ENCODE measurements around the gene BTNL2. TPM values are rescaled to one million over a fixed set of nuclear protein-coding genes. Genes with fewer than 3 reads are reported as not detected.

BTNL2 gene
- total RNA-seq, 1 experiment from 2014 or later: not detected

DNA sequence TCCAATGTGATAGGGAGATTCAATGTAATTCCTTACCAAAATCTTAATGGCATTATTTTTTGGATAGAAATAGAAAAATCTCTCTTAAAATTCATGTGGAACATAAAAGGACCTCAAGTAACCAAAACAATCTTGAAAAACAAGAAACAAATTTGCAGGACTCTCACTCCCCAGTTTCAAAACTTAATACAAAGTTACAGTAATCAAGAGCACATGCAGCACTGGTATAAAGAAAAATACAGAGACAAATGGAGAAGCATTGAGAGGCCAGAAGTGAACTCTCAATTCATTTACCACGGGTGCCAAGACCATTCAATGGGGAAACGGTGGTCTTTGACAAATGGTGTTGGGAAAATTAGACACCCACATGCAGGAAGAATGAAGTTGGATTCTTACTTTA lies 27.4 kb downstream of the BTNL2 start:
- Histone ChIP-seq H3K27ac (no peak overlapping the region), H3K27me3 (ENCODE audit: insufficient read depth, low read depth) (peaks cover 6% of the 10 kb centered on the region; the same call in 1 of the 2 replicates), H3K4me3 (no peak overlapping the region), H3K79me2 (ENCODE audit: low read depth) (no peaks in the 10 kb centered on the region), H3K4me1 (replicated peaks; ENCODE audit: insufficient read depth) (no peaks in the 10 kb centered on the region), H3K4me2 (no peak overlapping the region), H2AFZ (no peak overlapping the region), H3F3A (ENCODE audit: insufficient read depth, low read depth) (no peaks in the 10 kb centered on the region), H3K9me3 (ENCODE audit: insufficient read depth, low read depth) (no peaks in the 10 kb centered on the region), H3K9me2 (ENCODE audit: insufficient read depth) (no peaks in the 10 kb centered on the region), H3K36me3 (ENCODE audit: low read depth) (no peaks in the 10 kb centered on the region), H4K20me1 (ENCODE audit: insufficient read depth) (no peaks in the 10 kb centered on the region)
- no TSS peak for BruUV-seq (replicated peaks)
- POLR2A ChIA-PET (ENCODE audit: unreplicated experiment): no interaction called here
- no peak for TF ChIP-seq CTCF (conservative IDR thresholded peaks at IDR 0.05)
- no peak for TF ChIP-seq EZH2 (IDR thresholded peaks at IDR 0.05; ENCODE audit: low read depth)
- intact Hi-C loops (cut with micrococcal nuclease; ENCODE audit: unreplicated experiment): no loop called here
- no peak for DNase-seq
- CTCF ChIA-PET: no interaction called here

GRCh38 chr6:32375739-32376529 lies 31.0 kb downstream of the BTNL2 start:
- intact Hi-C loops (cut with micrococcal nuclease; ENCODE audit: unreplicated experiment): no loop called here

GRCh38 chr6:32371803-32372202 lies 35.2 kb downstream of the BTNL2 start, which contains the start of gene TSBP1:
TSS of gene TSBP1 (minus strand) at chr6:32371903. CDS start at chr6:32371706, 197 bp downstream.
- no peak within 1 kb of the TSS for H3K27ac ChIP-seq
- H3K9me3 ChIP-seq (ENCODE audit: insufficient read depth, low read depth): no peaks in the 10 kb centered on the region
- intact Hi-C loops (cut with micrococcal nuclease; ENCODE audit: unreplicated experiment): no loop called here
- no peak within 1 kb of the TSS for H3K4me2 ChIP-seq
- H3K79me2 ChIP-seq (ENCODE audit: low read depth): no peaks in the 10 kb centered on the region
- ChIA-PET POLR2A (ENCODE audit: unreplicated experiment) (no interaction called here), CTCF (no interaction called here)
- H4K20me1 ChIP-seq (ENCODE audit: insufficient read depth): no peaks in the 10 kb centered on the region
- H3K27me3 ChIP-seq (ENCODE audit: insufficient read depth, low read depth): peaks cover 11% of the 10 kb centered on the region
- no peaks in the 10 kb centered on the region for H3K36me3 ChIP-seq (ENCODE audit: low read depth)
- DNase-seq: no peak
- H3K9me2 ChIP-seq (ENCODE audit: insufficient read depth): no peaks in the 10 kb centered on the region
- no peak within 1 kb of the TSS for H2AFZ ChIP-seq
- TF ChIP-seq CTCF (conservative IDR thresholded peaks at IDR 0.05): no peak
- TF ChIP-seq EZH2 (IDR thresholded peaks at IDR 0.05; ENCODE audit: low read depth): no peak
- no peak within 1 kb of the TSS for H3K4me3 ChIP-seq
- no TSS peak for BruUV-seq (replicated peaks)
- H3F3A ChIP-seq (ENCODE audit: insufficient read depth, low read depth): no peaks in the 10 kb centered on the region
- no peaks in the 10 kb centered on the region for H3K4me1 ChIP-seq (replicated peaks; ENCODE audit: insufficient read depth)

More at GRCh38 chr6:32375739-32376529, 31.0 kb downstream of the BTNL2 start:
- H3K4me1 ChIP-seq (replicated peaks; ENCODE audit: insufficient read depth): no peaks in the 10 kb centered on the region
- H3K27ac ChIP-seq: no peak overlapping the region
- H3K36me3 ChIP-seq (ENCODE audit: low read depth): no peaks in the 10 kb centered on the region
- H3K4me2 ChIP-seq: no peak overlapping the region
- H3K9me2 ChIP-seq (ENCODE audit: insufficient read depth): no peaks in the 10 kb centered on the region
- peaks cover 6% of the 10 kb centered on the region for H3K27me3 ChIP-seq (ENCODE audit: insufficient read depth, low read depth)
- H4K20me1 ChIP-seq (ENCODE audit: insufficient read depth): no peaks in the 10 kb centered on the region
- H2AFZ ChIP-seq: no peak overlapping the region
- ChIA-PET POLR2A (ENCODE audit: unreplicated experiment) (no interaction called here), CTCF (no interaction called here)
- H3F3A ChIP-seq (ENCODE audit: insufficient read depth, low read depth): no peaks in the 10 kb centered on the region
- no peaks in the 10 kb centered on the region for H3K9me3 ChIP-seq (ENCODE audit: insufficient read depth, low read depth)
- BruUV-seq (replicated peaks): no TSS peak
- DNase-seq: no peak
- H3K79me2 ChIP-seq (ENCODE audit: low read depth): no peaks in the 10 kb centered on the region
- TF ChIP-seq EZH2 (IDR thresholded peaks at IDR 0.05; ENCODE audit: low read depth) (no peak), CTCF (conservative IDR thresholded peaks at IDR 0.05) (no peak)
- H3K4me3 ChIP-seq: no peak overlapping the region
